SKM-1 (cell line): ENCODE results near the gene EPB41L4B.

Experiments used
- DNase-seq: peaks from one replicate; lab custom pipeline; 2025; ENCODE audit not compliant: unreplicated experiment; lab: John Stamatoyannopoulos, UW

The EPB41L4B gene

DNA sequence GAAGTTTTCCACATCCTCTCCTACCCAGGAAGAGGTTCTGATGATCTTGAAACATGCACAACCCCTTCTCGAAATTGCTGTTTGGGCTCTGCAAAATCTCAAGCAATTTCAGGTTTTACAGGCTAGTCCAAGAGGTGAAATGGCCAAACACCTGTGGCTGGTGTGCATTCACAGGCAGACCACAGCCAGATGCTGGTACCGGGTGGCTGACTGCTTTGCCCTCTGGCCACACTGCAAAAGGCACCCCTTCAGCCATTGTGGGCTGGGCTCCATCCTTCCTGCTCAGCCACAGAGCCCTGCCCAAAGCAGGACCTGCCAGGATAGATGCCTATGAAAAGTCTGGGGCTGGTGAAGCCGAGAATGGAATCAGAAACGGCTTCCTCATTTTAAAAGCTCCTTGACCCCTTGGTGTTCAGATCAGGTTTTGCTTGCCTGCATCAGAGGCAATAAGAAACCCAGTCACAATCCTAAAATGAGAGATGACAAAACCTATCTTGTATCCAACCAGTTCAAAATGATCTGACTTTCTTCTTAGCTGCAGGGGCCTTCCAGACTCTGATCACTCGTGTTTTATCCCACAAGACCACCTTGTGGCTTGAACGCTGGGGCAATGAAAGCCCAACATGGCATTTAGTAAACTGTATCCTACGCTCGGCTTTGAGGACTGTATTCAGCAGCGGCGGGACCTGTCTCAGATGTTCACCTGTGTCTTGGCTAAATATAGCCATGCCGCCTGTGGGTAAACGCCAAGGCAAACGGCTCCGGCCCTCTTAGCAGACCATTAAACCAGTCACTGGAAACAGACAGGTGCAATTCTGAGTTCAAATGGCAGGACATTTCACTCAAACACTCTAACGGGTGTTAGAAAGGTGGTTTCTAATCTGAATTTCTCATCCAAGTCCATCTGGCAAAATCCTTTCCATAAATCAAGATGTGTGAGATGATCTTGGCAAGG, 49.6 kb downstream of the EPB41L4B start:
- DNase-seq = no peak

- DNase-seq = no peak
These were observed 50.4 kb downstream of the EPB41L4B start for GRCh38 chr9:109270441-109270840.

DNA sequence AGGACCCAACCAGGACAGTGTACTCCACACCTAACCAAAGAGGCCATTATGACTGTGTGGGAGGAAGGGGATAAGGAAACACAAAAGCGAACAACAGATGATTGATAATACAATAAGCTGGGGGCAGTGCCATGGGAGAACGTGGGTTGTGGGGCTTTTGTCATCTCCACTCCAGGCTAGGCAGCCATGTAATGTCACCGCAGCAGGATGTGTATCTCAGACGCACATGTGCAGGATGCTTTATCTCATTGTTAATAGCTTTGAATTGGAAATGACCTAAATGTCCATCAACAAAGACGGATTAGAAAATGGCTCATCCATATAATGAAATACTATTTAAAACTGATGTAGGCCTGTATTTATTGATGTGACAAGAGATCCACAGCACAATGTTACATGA, 51.0 kb downstream of the EPB41L4B start:
- DNase-seq = no peak

- DNase-seq = no peak
These were observed 51.8 kb downstream of the EPB41L4B start for GRCh38 chr9:109269081-109269480.

GRCh38 chr9:109267555-109267954, 53.3 kb downstream of the EPB41L4B start:
- no peak for DNase-seq

DNA sequence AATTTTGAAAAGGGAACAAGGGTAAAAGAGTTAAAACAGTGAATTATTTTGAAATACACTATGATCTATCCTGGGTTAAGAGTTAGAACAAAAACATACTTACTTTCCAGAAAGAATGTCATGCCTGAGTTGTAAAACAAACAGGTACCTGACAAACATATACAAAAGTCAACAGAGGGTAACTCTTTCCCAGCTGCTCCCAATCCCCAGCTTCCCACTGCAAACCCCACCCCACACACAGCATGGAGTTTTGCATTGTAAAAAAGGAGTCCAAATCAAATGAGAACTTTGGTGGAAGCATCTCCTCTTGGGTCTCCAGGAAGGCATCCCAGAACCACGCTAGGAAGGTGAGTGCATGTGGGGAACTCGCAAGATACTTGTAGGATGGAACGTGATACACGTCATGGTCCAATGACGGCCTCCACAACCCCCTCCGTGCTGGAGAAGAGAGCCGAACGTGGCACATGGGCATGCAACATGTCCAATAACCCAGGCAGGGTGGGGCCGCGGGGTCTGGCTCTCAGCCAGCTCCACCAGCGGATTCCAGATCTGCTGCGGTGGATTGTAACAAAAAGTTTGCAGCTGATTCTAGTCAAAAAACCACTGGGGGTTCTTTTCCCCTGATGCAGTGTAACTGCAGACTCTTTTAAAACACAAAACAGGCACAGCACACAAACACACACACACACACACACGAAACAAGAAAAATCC, 55.8 kb downstream of the EPB41L4B start:
- no peak for DNase-seq

DNA sequence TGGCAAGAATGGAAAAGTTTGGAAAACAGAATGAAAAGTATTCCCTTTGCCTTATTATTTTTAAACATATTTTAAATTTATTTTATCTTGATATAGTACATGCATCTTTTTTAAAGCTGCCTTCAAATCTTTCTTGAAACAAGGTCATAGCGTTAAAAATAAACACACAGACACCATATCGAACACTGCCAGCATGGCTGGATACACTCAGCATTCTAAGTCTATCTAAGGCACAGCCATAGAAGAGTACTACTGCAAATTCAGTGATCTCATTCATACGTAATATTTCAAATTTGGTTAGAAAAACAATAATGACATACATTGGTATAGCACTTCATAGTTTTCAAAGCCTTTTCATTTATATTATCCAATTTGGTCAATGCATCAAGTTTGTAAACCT, 57.5 kb downstream of the EPB41L4B start:
- no peak for DNase-seq

- no peak for DNase-seq
These were observed 62.2 kb downstream of the EPB41L4B start for GRCh38 chr9:109258481-109259302.

- no peak for DNase-seq
These were observed 64.5 kb downstream of the EPB41L4B start for GRCh38 chr9:109256336-109256735.

- DNase-seq = no peak
These were observed 65.5 kb downstream of the EPB41L4B start for GRCh38 chr9:109255394-109255793.

DNA sequence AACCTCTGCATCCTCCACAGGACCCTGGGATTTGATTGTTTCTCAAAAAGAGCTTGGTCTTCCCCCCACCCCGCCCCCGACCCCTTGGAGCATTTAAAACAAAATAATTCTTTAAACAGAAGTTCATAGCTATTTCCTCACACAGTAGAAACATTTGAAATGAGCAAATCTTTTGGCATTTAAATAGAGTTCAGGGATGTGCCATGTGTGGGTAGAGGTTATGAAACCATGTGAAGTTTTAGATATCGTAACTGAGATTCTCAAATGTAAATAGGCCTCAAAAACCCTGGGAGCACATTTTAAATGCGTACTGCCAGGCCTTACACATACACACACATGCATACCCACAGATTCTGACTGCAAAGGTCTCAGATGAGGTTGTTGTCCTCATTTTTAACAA, 66.5 kb downstream of the EPB41L4B start:
- no peak for DNase-seq

DNA sequence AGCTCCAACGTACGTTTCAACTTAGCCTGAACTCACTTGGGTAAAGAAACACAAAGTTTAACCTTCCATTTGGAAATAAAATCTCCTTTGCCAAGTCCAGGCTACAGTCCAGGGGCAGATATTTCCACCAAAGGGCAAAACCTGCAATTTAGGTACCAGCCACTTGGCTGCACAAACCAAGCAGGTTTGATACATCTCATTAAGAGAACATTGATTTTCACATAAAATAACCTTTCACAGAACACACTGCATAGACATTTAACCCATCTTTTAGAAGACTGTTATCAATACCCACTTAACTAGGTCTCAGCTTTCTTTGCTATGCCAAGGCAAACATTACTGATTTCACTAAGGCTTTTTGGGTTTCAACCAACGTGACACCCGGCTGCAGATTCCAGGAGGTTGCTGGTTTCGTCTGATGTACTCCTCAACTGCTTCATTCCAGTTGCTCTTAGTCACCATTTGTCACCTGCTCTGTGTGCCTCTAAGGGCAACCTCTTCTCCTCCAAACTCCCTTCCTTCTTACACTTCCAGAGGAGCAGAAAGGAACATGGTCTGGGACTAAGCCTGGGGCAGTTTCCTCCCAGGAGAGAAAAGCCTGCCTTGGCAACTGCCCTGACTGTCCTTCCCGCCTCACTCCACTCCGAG, 67.1 kb downstream of the EPB41L4B start:
- no peak for DNase-seq

DNA sequence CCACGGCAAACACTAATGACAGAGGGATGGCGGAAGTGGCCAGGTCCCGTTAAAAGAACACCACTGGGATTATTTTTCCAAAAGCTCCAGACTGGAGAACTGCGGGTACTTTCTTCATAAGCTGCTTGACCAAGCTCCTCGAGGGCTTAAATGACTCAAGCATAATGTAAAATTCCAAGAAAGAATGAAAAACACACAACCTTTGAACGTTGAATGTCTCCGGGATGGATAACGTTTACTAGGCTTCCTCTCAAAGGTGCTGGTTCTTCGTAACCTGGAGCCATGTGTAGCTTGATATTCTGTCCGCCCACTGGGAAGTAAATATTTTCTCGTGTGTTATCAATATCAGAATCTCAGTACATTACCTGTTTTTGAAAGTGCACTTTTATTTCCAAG, 67.6 kb downstream of the EPB41L4B start:
- DNase-seq = no peak

DNA sequence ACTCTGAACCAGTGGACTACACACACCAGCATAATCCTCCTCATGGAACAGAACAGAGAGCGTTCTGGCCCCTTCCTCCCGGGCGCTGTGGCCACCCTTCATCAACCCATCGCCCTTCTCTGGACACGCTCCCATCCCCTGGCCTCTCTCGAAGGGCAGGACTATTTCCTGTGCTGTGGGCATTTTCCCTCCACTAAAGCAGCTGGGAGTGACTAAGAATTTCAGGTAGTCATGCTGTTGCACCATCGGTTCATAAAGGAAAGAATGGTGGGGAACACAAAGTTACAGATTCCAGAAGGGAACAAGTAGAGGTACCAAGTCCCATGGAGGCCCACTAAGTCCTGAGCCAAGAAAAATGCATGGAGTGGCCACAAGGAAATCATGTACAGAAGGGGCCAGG, 68.6 kb downstream of the EPB41L4B start:
- DNase-seq = no peak

- DNase-seq = no peak
These were observed 69.1 kb downstream of the EPB41L4B start for GRCh38 chr9:109251776-109252106.

DNA sequence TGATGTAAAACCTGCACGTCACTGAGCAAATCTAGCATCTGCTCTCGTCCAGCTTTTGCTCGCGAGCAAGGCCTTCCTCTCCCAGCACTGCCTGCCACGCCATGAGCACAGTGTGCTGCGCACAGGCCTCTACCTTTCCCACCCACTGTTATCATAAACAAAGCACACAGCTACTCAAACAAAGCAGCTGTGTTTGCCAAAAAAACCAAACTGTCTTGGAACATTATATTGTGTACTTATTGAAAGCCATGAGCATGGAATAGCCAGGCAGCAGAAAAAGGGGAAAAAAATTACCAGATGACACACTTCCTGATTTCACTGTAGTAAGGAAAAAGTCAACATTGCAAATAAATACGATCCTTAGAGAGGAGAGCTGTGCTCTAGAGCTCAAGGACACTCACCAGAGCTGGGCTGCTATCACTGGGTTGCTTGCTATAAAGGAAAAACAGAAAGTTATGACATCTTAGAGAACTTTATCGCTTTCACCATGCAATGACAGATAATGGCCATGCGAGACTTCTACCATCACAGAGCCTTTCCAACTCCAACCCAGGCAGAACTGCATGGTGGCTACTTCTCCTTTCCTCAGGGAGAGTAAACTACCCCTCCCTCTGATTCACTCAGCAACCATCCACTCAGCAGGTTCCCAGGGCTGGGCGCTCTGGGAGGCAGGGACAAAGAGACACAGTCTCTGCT, 69.6 kb downstream of the EPB41L4B start:
- DNase-seq = no peak

DNA sequence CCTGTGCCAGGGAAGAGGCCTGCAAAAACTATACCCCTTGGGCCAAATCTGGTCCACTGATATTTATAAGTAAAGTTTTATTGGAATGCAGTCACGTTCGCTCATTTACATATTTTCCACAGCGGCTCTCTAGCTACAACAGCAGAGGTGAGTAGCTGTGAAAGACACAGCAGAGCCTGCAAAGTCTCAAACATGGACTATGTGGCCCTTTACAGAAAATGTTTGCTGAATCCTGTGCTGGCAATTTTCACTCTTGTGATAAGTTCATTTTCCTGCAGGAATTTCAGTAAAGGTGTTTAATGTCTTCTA, 70.1 kb downstream of the EPB41L4B start:
- no peak for DNase-seq

DNA sequence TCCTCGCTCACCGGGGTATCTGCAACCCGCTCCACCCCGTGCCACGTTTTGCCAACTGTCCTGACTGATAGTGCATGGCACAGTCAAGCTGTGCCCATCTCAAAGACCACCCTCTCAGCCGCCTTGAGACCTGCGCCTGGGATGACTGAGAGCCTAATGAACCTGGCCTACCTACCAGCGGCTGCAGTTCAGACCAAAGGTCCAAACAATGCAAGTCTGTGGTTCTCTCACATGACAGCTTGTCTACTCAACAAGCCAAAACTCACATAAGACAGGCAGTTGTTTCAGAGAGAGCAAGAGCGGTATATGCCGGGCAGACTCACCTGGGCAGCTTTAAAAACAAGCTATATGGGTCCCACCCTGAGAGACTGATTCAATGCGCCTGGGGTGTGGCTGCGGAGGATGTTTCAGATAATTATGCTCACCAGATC, 70.5 kb downstream of the EPB41L4B start:
- no peak for DNase-seq

GRCh38 chr9:109249615-109250014, 71.2 kb downstream of the EPB41L4B start:
- DNase-seq = no peak

GRCh38 chr9:109248133-109248581, 72.7 kb downstream of the EPB41L4B start:
- no peak for DNase-seq
